SIG-M5 (cell line): ENCODE data around the gene NUDT1.

ENCODE experiments used
- DNase-seq: peaks from one replicate; lab custom pipeline; 2025; lab: John Stamatoyannopoulos, UW

Gene NUDT1

GRCh38 chr7:2299870-2300512 lies 58.0 kb downstream of the NUDT1 start:
- no peak for DNase-seq
